Regular cardiac myocyte (primary cell): Measurements from ENCODE around the gene HEATR9. TPM values are rescaled to one million over a fixed set of nuclear protein-coding genes. Genes with fewer than 3 reads are reported as not detected.

Source experiments
- total RNA-seq: library from RNA; depleted of rRNA; stranded (reverse); fragments of >200 nt; gene quantifications from 2 replicates; pipeline ENCODE4 v1.2.3, GENCODE V29; 2014

The HEATR9 gene
- not detected in 2 replicates for total RNA-seq

GRCh38 chr17:35868737-35869136 is at the start of gene HEATR9:
TSS of gene HEATR9 (minus strand) at chr17:35868891. CDS start at chr17:35868742, 149 bp downstream.

GRCh38 chr17:35879773-35880654 is 11.3 kb upstream of the HEATR9 start, which contains the start of gene CCL5:
TSS of gene CCL5 (minus strand) at chr17:35880360.

GRCh38 chr17:35808962-35809854 is 59.5 kb downstream of the HEATR9 start, which contains the start of gene TAF15:
TSS of gene TAF15 (plus strand) at chr17:35809484. CDS start at chr17:35809570, 86 bp downstream.

Other genes starting within 250 kb of the HEATR9 start
- gene RASL10B, start 137.3 kb downstream of the HEATR9 start, total RNA-seq = 1.2 and 3.9 TPM in 2 replicates
- gene GAS2L2, start 115.7 kb downstream of the HEATR9 start, total RNA-seq = 0.28 TPM in 1 of 2 replicates, not detected in the other
- not detected in 2 replicates for gene C17orf50, start 108.0 kb downstream of the HEATR9 start, total RNA-seq
- gene MMP28, start 73.2 kb downstream of the HEATR9 start, total RNA-seq = 0.28 and 0.38 TPM in 2 replicates
- 44.5 and 62.1 TPM in 2 replicates for gene TAF15, start 59.4 kb downstream of the HEATR9 start, total RNA-seq
- 0.28 TPM in 1 of 2 replicates, not detected in the other for gene CCL5, start 11.5 kb upstream of the HEATR9 start, total RNA-seq
- 0.28 and 1.3 TPM in 2 replicates for gene RDM1, start 61.9 kb upstream of the HEATR9 start, total RNA-seq
- not detected in 2 replicates for gene LYZL6, start 74.8 kb upstream of the HEATR9 start, total RNA-seq
- gene CCL16, start 112.6 kb upstream of the HEATR9 start, total RNA-seq = not detected in 2 replicates
- not detected in 2 replicates for gene CCL14, start 117.8 kb upstream of the HEATR9 start, total RNA-seq
- gene CCL15, start 132.7 kb upstream of the HEATR9 start, total RNA-seq = not detected in 2 replicates
- gene CCL23, start 149.1 kb upstream of the HEATR9 start, total RNA-seq = not detected in 2 replicates
- not detected in 2 replicates for gene CCL18, start 195.4 kb upstream of the HEATR9 start, total RNA-seq
- gene CCL3, start 221.3 kb upstream of the HEATR9 start, total RNA-seq = 0.56 TPM in 1 of 2 replicates, not detected in the other
- gene CCL4, start 234.9 kb upstream of the HEATR9 start, total RNA-seq = not detected in 2 replicates